Coronary artery (tissue), 2 donors: ENCODE measurements around the gene TMEM59L.

Experiments used
- DNase-seq: peaks from one replicate; pipeline ENCODE4 v3.0.0-alpha.2; 2017; ENCODE audit warnings: low spot score
- H3K27ac ChIP-seq, 2 donors: fragments of 200-600 bp; sonication (generic); one replicate each; pipeline ENCODE4 v1.5.1; 2016 to 2019
- H3K4me3 ChIP-seq: fragments of 200-600 bp; sonication (generic); 2 replicates; pipeline ENCODE4 v1.5.1; 2016; ENCODE audit warnings: mild to moderate bottlenecking, moderate library complexity
- CTCF ChIP-seq: fragments of 200-600 bp; sonication (generic); IDR thresholded peaks from one replicate; pipeline ENCODE4 v1.5.1; 2019; ENCODE audit warnings: antibody characterized with exemption

Gene TMEM59L

GRCh38 chr19:18611327-18612050, 1.2 kb upstream of the TMEM59L start:
- TF ChIP-seq CTCF: no peak
- peak overlapping the region; percentile 83 for H3K4me3 ChIP-seq
- no peak overlapping the region for H3K27ac ChIP-seq
- DNase-seq: no peak

GRCh38 chr19:18612051-18612771, 459 bp upstream of the TMEM59L start:
- no peak for DNase-seq
- Histone ChIP-seq H3K27ac (no peak overlapping the region), H3K4me3 (peak overlapping the region; percentile 83)
- TF ChIP-seq CTCF: no peak

- DNase-seq: no peak
- Histone ChIP-seq H3K4me3 (peak overlapping the region; percentile 83), H3K27ac (no peak overlapping the region)
- no peak for TF ChIP-seq CTCF
These were observed 1.0 kb downstream of the TMEM59L start for GRCh38 chr19:18613589-18614234.

GRCh38 chr19:18616023-18616422, 3.4 kb downstream of the TMEM59L start:
- no peak overlapping the region for H3K27ac ChIP-seq
- no peak overlapping the region for H3K4me3 ChIP-seq
- DNase-seq: no peak
- TF ChIP-seq CTCF: no peak

GRCh38 chr19:18617562-18617961, 4.9 kb downstream of the TMEM59L start:
- TF ChIP-seq CTCF: no peak
- no peak for DNase-seq
- Histone ChIP-seq H3K4me3 (no peak overlapping the region), H3K27ac (no peak overlapping the region)

- TF ChIP-seq CTCF: no peak
- no peak overlapping the region for H3K4me3 ChIP-seq
- no peak for DNase-seq
- no peak overlapping the region for H3K27ac ChIP-seq
These were observed 5.6 kb downstream of the TMEM59L start for GRCh38 chr19:18618236-18618635.
